Measurements from ENCODE around the gene UMPS. TPM values are rescaled to one million over a fixed set of nuclear protein-coding genes. Genes with fewer than 3 reads are reported as not detected.

UMPS gene
- total and polyA plus RNA-seq, 9 of the 15 experiments (the other 6 are each of a cell fraction or from before 2014, with no cell fraction given): 28.9 to 91.0 (median 45.9) TPM

- TF ChIP-seq REST (IDR thresholded peaks at IDR 0.05; ENCODE audit: borderline replicate concordance) (no peak), REST (CRISPR knock-in tag; IDR thresholded peaks at IDR 0.05; ENCODE audit: low read depth) (0 out of 2 replicates have a peak, but pooled peaks have one; percentile 46), FOXM1 (IDR thresholded peaks at IDR 0.05; ENCODE audit: low read depth) (no peak), FOXM1 (CRISPR knock-in tag; IDR thresholded peaks at IDR 0.05; ENCODE audit: low read depth) (no peak), CREM (IDR thresholded peaks at IDR 0.05; ENCODE audit: low read depth) (peak; percentile 97), ILF3 (IDR thresholded peaks at IDR 0.05; ENCODE audit: borderline replicate concordance) (no peak), HDAC1 (IDR thresholded peaks at IDR 0.05) (peak in 1 of 2 experiments; percentile 91; a peak in 2 of 4 replicates), ZSCAN32 (CRISPR knock-in tag; IDR thresholded peaks at IDR 0.05) (no peak), DEAF1 (CRISPR knock-in tag; IDR thresholded peaks at IDR 0.05) (no peak), KAT8 (IDR thresholded peaks at IDR 0.05; ENCODE audit: low read depth) (0 out of 2 replicates have a peak, but pooled peaks have one; percentile 14), BHLHE40 (IDR thresholded peaks at IDR 0.05; ENCODE audit: low read length) (0 out of 2 replicates have a peak, but pooled peaks have one; percentile 54), KHSRP (IDR thresholded peaks at IDR 0.05) (peak; percentile 76), C11orf30 (IDR thresholded peaks at IDR 0.05; ENCODE audit: low read depth) (peak; percentile 97), ZBTB7A (IDR thresholded peaks at IDR 0.05; ENCODE audit: borderline replicate concordance, control insufficient read depth, low read depth, low read length) (no peak), TCF3 (CRISPR knock-in tag; IDR thresholded peaks at IDR 0.05) (0 out of 2 replicates have a peak, but pooled peaks have one; percentile 8), SIN3B (IDR thresholded peaks at IDR 0.05; ENCODE audit: low read depth) (peak; percentile 93), CREB1 (IDR thresholded peaks at IDR 0.05) (peak; percentile 90), CREB1 (CRISPR knock-in tag; IDR thresholded peaks at IDR 0.05) (peak; percentile 95), RBM39 (optimal IDR thresholded peaks at IDR 0.05; ENCODE audit: low read depth, low read length) (no peak), ATF1 (CRISPR knock-in tag; IDR thresholded peaks at IDR 0.05) (peak; percentile 82), ATF1 (tag; IDR thresholded peaks at IDR 0.05) (peak; percentile 98), DIDO1 (tag; IDR thresholded peaks at IDR 0.05; ENCODE audit: low read depth) (peak; percentile 92)
Measured at GRCh38 chr3:124730129-124730940, at the start of gene UMPS (continued).
